ENCODE data around the gene NUMA1. TPM values are rescaled to one million over a fixed set of nuclear protein-coding genes. Genes with fewer than 3 reads are reported as not detected.

NUMA1 gene
- polyA plus RNA-seq, 1 donor (not counting 4 experiments of a cell fraction or from before 2014, with no cell fraction given): 38.8 TPM

DNA sequence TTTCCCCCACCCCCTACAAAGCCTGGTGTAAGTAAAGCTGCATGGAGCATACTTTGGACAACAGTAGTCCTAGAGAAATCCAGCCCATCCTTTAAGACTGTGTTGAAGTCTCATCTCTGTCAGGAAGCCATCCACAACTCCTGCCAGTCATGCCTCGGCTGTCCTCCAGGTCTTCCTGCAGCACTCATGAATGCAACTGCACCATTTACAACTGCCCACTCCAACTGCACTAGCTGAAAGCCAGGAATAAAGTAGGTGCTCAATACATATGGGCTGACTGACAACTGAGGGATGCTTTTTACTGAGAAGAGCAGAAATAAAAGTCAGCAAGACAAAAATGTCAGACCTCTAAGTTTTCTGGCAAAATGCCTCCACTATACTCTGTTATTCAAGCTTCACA lies 54.3 kb downstream of the NUMA1 start:
- Histone ChIP-seq H3K27ac (ENCODE audit: control insufficient read depth, insufficient read depth, low read length) (no peak overlapping the region), H3K4me1 (ENCODE audit: control insufficient read depth, extremely low read depth, insufficient read depth, low read length) (peaks cover 16% of the 10 kb centered on the region), H3K36me3 (ENCODE audit: control insufficient read depth in 2 of 2, extremely low read depth in 1 of 2, insufficient read depth in 2 of 2, low read length in 2 of 2) (peaks cover 21 to 48% of the 10 kb centered on the region in 2 experiments), H3K27me3 (ENCODE audit: control insufficient read depth, extremely low read depth, insufficient read depth, low read length) (no peaks in the 10 kb centered on the region), H3K9ac (ENCODE audit: control insufficient read depth, extremely low read depth, insufficient read depth, low read length) (no peak overlapping the region), H2AFZ (ENCODE audit: control insufficient read depth, low read length) (no peak overlapping the region), H3K9me1 (ENCODE audit: control insufficient read depth, extremely low read depth, insufficient read depth, low read length) (no peaks in the 10 kb centered on the region), H3K79me2 (ENCODE audit: control insufficient read depth, insufficient read depth, low read length) (peaks cover 11% of the 10 kb centered on the region), H3K4me3 (ENCODE audit: control insufficient read depth in 2 of 3, extremely low read depth in 1 of 3, insufficient read depth in 2 of 3, low read depth in 1 of 3, low read length in 3 of 3) (no peak overlapping the region), H3K9me3 (ENCODE audit: control insufficient read depth, low read depth, low read length) (no peaks in the 10 kb centered on the region), H4K20me1 (ENCODE audit: control insufficient read depth, extremely low read depth, insufficient read depth, low read length) (peaks cover 2% of the 10 kb centered on the region), H3K4me2 (ENCODE audit: control insufficient read depth, extremely low read depth, insufficient read depth, low read depth, low read length) (no peak overlapping the region)
- TF ChIP-seq, protein P1, sequence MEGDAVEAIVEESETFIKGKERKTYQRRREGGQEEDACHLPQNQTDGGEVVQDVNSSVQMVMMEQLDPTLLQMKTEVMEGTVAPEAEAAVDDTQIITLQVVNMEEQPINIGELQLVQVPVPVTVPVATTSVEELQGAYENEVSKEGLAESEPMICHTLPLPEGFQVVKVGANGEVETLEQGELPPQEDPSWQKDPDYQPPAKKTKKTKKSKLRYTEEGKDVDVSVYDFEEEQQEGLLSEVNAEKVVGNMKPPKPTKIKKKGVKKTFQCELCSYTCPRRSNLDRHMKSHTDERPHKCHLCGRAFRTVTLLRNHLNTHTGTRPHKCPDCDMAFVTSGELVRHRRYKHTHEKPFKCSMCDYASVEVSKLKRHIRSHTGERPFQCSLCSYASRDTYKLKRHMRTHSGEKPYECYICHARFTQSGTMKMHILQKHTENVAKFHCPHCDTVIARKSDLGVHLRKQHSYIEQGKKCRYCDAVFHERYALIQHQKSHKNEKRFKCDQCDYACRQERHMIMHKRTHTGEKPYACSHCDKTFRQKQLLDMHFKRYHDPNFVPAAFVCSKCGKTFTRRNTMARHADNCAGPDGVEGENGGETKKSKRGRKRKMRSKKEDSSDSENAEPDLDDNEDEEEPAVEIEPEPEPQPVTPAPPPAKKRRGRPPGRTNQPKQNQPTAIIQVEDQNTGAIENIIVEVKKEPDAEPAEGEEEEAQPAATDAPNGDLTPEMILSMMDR (optimal IDR thresholded peaks at IDR 0.05 in 1 of 3, IDR thresholded peaks at IDR 0.05 in 1 of 3, conservative IDR thresholded peaks at IDR 0.05 in 1 of 3; ENCODE audit: extremely low read depth in 1 of 3, insufficient read depth in 2 of 3, low read length in 3 of 3): no peak
- no peak for TF ChIP-seq EZH2 (IDR thresholded peaks at IDR 0.05; ENCODE audit: low read length)
- FAIRE-seq (no peak), DNase-seq (ENCODE audit: low read depth, low spot score) (no peak)
- dilution Hi-C loops (cut with MboI; ENCODE audit: extremely low pct_ligation_motif_present, low sequenced_read_pairs): no loop called here

DNA sequence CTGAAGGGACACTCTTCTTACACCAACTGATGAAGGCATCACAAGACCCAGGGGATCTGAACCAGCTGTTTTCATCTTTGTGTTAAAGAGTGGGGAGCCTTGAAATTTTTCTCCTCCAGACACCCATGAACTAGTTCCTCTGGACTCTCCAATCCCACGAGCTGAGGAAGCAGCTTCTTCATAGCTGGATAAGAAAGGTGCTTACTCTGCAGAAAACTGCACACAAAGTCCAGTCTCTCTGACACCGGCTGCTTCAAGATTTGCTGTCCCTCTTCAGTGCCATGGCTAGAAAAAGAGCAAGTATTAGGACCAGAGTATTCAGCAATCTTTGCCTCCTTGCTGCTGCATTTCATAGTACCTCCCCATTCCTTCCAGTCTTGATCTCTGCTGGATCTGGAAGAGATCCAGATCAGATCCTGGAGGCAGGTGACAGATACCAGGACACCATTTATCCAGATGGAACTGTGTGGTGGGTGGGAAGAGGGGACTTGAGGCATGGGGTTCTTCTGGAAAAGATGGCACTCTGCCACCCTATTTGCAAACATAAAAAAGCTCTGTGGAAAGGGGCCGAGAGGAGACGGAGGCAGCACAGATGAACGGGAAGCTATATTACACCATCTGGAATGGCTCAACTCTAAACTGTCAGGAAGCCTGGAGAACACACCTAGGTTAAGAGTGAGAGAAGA lies 56.1 kb downstream of the NUMA1 start:
- no peak overlapping the region for H3K4me2 ChIP-seq (ENCODE audit: control insufficient read depth, extremely low read depth, insufficient read depth, low read depth, low read length)
- peaks cover 2% of the 10 kb centered on the region for H4K20me1 ChIP-seq (ENCODE audit: control insufficient read depth, extremely low read depth, insufficient read depth, low read length)
- FAIRE-seq: peak; percentile 9
- H3K4me1 ChIP-seq (ENCODE audit: control insufficient read depth, extremely low read depth, insufficient read depth, low read length): peaks cover 16% of the 10 kb centered on the region
- H3K4me3 ChIP-seq (ENCODE audit: control insufficient read depth in 2 of 3, extremely low read depth in 1 of 3, insufficient read depth in 2 of 3, low read depth in 1 of 3, low read length in 3 of 3): no peak overlapping the region
- no peaks in the 10 kb centered on the region for H3K9me3 ChIP-seq (ENCODE audit: control insufficient read depth, low read depth, low read length)
- no peak overlapping the region for H2AFZ ChIP-seq (ENCODE audit: control insufficient read depth, low read length)
- no peaks in the 10 kb centered on the region for H3K27me3 ChIP-seq (ENCODE audit: control insufficient read depth, extremely low read depth, insufficient read depth, low read length)
- no peaks in the 10 kb centered on the region for H3K9me1 ChIP-seq (ENCODE audit: control insufficient read depth, extremely low read depth, insufficient read depth, low read length)
- H3K36me3 ChIP-seq (ENCODE audit: control insufficient read depth in 2 of 2, extremely low read depth in 1 of 2, insufficient read depth in 2 of 2, low read length in 2 of 2): peaks cover 33 to 63% of the 10 kb centered on the region in 2 experiments
- H3K27ac ChIP-seq (ENCODE audit: control insufficient read depth, insufficient read depth, low read length): no peak overlapping the region
- dilution Hi-C loops (cut with MboI; ENCODE audit: extremely low pct_ligation_motif_present, low sequenced_read_pairs): no loop called here
- peaks cover 4% of the 10 kb centered on the region for H3K79me2 ChIP-seq (ENCODE audit: control insufficient read depth, insufficient read depth, low read length)
- H3K9ac ChIP-seq (ENCODE audit: control insufficient read depth, extremely low read depth, insufficient read depth, low read length): no peak overlapping the region
- no peak for TF ChIP-seq EZH2 (IDR thresholded peaks at IDR 0.05; ENCODE audit: low read length)
- TF ChIP-seq, protein P1 (optimal IDR thresholded peaks at IDR 0.05 in 1 of 3, IDR thresholded peaks at IDR 0.05 in 1 of 3, conservative IDR thresholded peaks at IDR 0.05 in 1 of 3; ENCODE audit: extremely low read depth in 1 of 3, insufficient read depth in 2 of 3, low read length in 3 of 3): no peak
- DNase-seq (ENCODE audit: low read depth, low spot score): no peak

All from keratinocyte (primary cell).